HL-60 (cell line): ENCODE measurements around the gene NKAIN2.

Experiments
- DNase-seq, 2 experiments: peaks; one replicate each; pipeline ENCODE4 v3.0.0-alpha.2; 2010 to 2020; ENCODE audit warnings: low read depth in 1 of 2, low spot score in 1 of 2
- H3K27ac ChIP-seq: fragments of 250-450 bp; sonication (Bioruptor Pico); replicated peaks from 2 replicates; pipeline ENCODE4 v1.5.1; 2020; ENCODE audit warnings: mild to moderate bottlenecking, moderate library complexity
- H3K27me3 ChIP-seq: fragments of 250-450 bp; sonication (Bioruptor Pico); 2 replicates; pipeline ENCODE4 v1.5.1; 2021; ENCODE audit warnings: mild to moderate bottlenecking, moderate library complexity; ENCODE audit not compliant: insufficient read depth, poor library complexity, severe bottlenecking
- H3K4me3 ChIP-seq: replicated peaks from 2 replicates; pipeline ENCODE4 v1.5.1; 2011; ENCODE audit warnings: mild to moderate bottlenecking, control low read depth, low read length; ENCODE audit not compliant: insufficient read depth
- GABPA ChIP-seq: IDR thresholded peaks from 2 replicates; pipeline ENCODE4 v1.6.1; 2012; ENCODE audit warnings: low read depth
- POLR2AphosphoS5 ChIP-seq: IDR thresholded peaks from 2 replicates; pipeline ENCODE4 v1.6.1; 2012; ENCODE audit warnings: low read depth
- SPI1 ChIP-seq: IDR thresholded peaks from 2 replicates; pipeline ENCODE4 v1.6.1; 2012; ENCODE audit warnings: low read depth, mild to moderate bottlenecking, borderline replicate concordance
- TF ChIP-seq, protein P1 (sequence below): IDR thresholded peaks from 2 replicates; pipeline ENCODE4 v1.6.1; 2012; ENCODE audit warnings: low read depth; ENCODE audit not compliant: insufficient replicate concordance
- TF ChIP-seq, protein P2 (sequence below): IDR thresholded peaks from one replicate; pipeline ENCODE4 v1.5.1; 2011; ENCODE audit warnings: low read length, control low read depth, inconsistent platforms; ENCODE audit not compliant: insufficient read depth

The NKAIN2 gene

DNA sequence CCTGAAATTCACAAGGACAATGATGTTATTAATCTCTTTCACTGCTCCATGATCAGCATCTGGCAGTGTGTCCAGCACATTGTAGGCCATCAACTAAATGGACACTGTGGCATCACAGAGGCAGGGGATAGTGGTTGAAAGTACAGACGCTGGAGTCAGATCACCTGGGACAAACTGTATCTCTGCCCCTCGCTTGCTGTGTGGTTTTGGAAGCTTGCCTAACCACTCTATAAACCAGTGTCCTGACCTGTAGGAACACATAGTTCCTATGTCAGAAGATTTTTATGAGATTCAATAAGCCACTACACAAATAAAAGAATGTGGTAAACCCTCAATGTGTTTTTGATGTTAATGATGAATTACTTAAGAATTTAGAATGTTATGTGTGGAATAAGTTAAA is 939.3 kb downstream of the NKAIN2 start:
- Histone ChIP-seq H3K4me3 (no peak overlapping the region), H3K27me3 (no peaks in the 10 kb centered on the region), H3K27ac (no peak overlapping the region)
- DNase-seq, result no peak
- TF ChIP-seq, protein P1, sequence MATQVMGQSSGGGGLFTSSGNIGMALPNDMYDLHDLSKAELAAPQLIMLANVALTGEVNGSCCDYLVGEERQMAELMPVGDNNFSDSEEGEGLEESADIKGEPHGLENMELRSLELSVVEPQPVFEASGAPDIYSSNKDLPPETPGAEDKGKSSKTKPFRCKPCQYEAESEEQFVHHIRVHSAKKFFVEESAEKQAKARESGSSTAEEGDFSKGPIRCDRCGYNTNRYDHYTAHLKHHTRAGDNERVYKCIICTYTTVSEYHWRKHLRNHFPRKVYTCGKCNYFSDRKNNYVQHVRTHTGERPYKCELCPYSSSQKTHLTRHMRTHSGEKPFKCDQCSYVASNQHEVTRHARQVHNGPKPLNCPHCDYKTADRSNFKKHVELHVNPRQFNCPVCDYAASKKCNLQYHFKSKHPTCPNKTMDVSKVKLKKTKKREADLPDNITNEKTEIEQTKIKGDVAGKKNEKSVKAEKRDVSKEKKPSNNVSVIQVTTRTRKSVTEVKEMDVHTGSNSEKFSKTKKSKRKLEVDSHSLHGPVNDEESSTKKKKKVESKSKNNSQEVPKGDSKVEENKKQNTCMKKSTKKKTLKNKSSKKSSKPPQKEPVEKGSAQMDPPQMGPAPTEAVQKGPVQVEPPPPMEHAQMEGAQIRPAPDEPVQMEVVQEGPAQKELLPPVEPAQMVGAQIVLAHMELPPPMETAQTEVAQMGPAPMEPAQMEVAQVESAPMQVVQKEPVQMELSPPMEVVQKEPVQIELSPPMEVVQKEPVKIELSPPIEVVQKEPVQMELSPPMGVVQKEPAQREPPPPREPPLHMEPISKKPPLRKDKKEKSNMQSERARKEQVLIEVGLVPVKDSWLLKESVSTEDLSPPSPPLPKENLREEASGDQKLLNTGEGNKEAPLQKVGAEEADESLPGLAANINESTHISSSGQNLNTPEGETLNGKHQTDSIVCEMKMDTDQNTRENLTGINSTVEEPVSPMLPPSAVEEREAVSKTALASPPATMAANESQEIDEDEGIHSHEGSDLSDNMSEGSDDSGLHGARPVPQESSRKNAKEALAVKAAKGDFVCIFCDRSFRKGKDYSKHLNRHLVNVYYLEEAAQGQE, result no peak
- TF ChIP-seq POLR2AphosphoS5, result no peak
- no peak for TF ChIP-seq GABPA
- no peak for TF ChIP-seq SPI1
- TF ChIP-seq, protein P2, sequence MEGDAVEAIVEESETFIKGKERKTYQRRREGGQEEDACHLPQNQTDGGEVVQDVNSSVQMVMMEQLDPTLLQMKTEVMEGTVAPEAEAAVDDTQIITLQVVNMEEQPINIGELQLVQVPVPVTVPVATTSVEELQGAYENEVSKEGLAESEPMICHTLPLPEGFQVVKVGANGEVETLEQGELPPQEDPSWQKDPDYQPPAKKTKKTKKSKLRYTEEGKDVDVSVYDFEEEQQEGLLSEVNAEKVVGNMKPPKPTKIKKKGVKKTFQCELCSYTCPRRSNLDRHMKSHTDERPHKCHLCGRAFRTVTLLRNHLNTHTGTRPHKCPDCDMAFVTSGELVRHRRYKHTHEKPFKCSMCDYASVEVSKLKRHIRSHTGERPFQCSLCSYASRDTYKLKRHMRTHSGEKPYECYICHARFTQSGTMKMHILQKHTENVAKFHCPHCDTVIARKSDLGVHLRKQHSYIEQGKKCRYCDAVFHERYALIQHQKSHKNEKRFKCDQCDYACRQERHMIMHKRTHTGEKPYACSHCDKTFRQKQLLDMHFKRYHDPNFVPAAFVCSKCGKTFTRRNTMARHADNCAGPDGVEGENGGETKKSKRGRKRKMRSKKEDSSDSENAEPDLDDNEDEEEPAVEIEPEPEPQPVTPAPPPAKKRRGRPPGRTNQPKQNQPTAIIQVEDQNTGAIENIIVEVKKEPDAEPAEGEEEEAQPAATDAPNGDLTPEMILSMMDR, result no peak

DNA sequence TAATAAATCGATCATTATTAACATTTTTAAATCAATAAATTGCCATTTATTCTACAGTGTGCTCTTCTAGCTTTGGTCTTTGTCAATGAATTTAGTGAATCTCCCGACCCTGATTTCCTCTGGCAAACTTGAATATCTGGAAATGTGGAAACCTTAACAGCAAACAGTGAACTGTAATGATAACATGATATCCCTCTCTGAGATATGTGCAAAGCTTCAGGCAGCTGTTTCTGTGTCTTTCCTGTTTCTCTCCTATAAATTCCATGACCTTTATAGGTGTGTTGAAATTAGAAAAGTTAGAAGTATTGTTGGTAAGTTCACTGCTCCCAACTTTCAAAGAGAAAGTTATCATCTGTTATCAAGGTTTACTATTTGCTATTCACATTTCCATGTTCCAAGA is 939.8 kb downstream of the NKAIN2 start:
- DNase-seq, result no peak
- H3K27ac ChIP-seq, result no peak overlapping the region
- no peak for TF ChIP-seq POLR2AphosphoS5
- no peak for TF ChIP-seq SPI1
- TF ChIP-seq, protein P2, result no peak
- no peak for TF ChIP-seq GABPA
- TF ChIP-seq, protein P1, result no peak

DNA sequence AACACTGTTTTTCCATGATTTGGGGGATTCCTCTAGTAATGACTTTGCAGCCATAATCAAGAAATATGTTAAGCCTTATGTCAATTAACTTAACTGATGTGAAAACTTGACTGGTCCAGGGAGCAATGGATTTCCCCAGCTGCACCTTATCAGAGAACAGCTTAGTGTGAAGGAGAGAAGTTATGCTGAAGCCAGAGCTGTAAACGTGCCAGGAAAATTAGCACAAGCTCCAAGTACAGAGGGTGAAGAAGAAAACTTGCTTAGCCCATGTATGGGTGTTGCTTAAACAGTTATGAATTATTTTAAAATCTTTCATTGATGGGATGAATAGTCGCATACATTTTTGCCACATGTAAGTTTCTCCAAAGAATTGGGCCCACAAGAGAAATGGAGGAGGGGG is 943.7 kb downstream of the NKAIN2 start:
- TF ChIP-seq SPI1 (no peak), GABPA (no peak), POLR2AphosphoS5 (no peak)
- TF ChIP-seq, protein P1, result no peak
- TF ChIP-seq, protein P2, result no peak
- no peak overlapping the region for H3K4me3 ChIP-seq
- no peak for DNase-seq
- no peaks in the 10 kb centered on the region for H3K27me3 ChIP-seq
- H3K27ac ChIP-seq, result no peak overlapping the region

More for the DNA sequence above, 939.8 kb downstream of the NKAIN2 start:
- H3K27me3 ChIP-seq, result no peaks in the 10 kb centered on the region
- no peak overlapping the region for H3K4me3 ChIP-seq
